ENCODE results near the gene PVALEF.

DNA sequence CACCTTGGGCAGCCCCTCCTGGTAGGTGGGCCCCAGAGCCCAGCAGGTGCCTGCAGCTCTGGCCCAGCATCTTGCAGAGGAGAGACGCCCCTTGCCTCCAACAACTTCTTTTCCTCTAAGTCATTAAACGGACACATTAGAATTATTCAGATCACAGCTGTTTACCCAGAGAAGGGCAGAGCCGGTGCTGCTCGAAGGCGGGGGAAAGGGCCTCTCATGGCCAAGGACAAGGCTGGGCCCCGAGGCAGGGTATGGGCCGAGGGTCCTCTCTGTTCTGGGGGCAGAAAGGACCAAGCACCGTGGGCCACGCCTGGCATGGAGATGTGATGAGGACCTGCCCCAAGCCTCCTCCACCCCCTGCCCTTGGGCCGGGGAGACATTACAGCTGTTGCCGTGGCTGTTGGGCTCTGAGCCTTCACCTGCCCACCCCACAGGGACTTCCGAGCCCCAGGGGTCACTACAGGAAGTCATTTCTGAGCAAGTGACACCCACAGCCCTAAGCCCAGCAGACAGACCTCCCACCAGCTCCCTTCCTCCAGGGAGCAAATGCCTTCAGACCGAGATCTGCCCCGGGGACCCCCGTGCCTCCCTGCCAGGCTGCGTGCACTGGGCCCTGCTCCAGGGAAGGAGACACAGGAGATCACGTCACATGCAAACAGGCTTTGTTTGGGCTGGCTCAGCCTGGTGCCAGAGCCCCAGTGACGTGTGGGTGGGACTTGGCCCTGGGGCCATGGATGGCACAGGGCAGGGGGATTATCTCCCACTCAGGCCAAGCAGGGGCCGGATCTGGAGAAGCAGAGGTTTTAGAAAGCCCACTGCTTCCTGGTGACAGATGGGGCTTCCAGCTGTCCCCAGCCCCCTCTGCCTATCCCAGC, 699 bp upstream of the PVALEF start:
- TF ChIP-seq ZNF274 (IDR thresholded peaks at IDR 0.05; ENCODE audit: low read depth, low read length), result no peak
- TF ChIP-seq YY1 (IDR thresholded peaks at IDR 0.05; ENCODE audit: insufficient read depth, insufficient read length), result no peak

All from NT2/D1 (cell line).